Lung (tissue), 12 donors: ENCODE data around the gene NCL. TPM values are rescaled to one million over a fixed set of nuclear protein-coding genes. Genes with fewer than 3 reads are reported as not detected.
"Not testable (repeated sequence)": the region's sequence is repeated elsewhere in the genome, so short reads cannot be mapped to it uniquely, and the experiment has no call there.

Experiments
- ATAC-seq: fragments of 200-7000 bp; cut with Tn5 transposase; one replicate; pipeline ENCODE4 v1.9.1; 2020; ENCODE audit warnings: moderate number of reproducible peaks; ENCODE audit not compliant: insufficient read depth, low FRiP score
- DNase-seq, 3 donors: peaks; one replicate each; pipeline ENCODE4 v3.0.0-alpha.2; 2013 to 2017
- H3K27ac ChIP-seq, 2 donors: one replicate each; pipeline ENCODE4 v1.5.1; 2013; ENCODE audit warnings: mild to moderate bottlenecking in 2 of 2, moderate library complexity in 2 of 2, control low read depth in 1 of 2, inconsistent platforms in 1 of 2, low read depth in 1 of 2, low read length in 1 of 2
- H3K27me3 ChIP-seq, 3 donors: one replicate each; pipeline ENCODE4 v1.5.1; 2013; ENCODE audit warnings: low read length in 2 of 3; ENCODE audit not compliant: control insufficient read depth in 3 of 3, insufficient read depth in 3 of 3
- H3K36me3 ChIP-seq, 4 donors: one replicate each; pipeline ENCODE4 v1.5.1; 2013; ENCODE audit warnings: low read length in 4 of 4, mild to moderate bottlenecking in 1 of 4, moderate library complexity in 1 of 4; ENCODE audit not compliant: control insufficient read depth in 4 of 4, insufficient read depth in 4 of 4
- H3K4me1 ChIP-seq, 5 donors: one replicate each; pipeline ENCODE4 v1.5.1; 2013; ENCODE audit warnings: low read length in 5 of 5, mild to moderate bottlenecking in 2 of 5, moderate library complexity in 1 of 5; ENCODE audit not compliant: control insufficient read depth in 5 of 5, insufficient read depth in 5 of 5
- H3K4me3 ChIP-seq: one replicate; pipeline ENCODE4 v1.5.1; 2013; ENCODE audit warnings: mild to moderate bottlenecking, control low read depth, moderate library complexity
- H3K9ac ChIP-seq, 2 donors: one replicate each; pipeline ENCODE4 v1.5.1; 2013; ENCODE audit warnings: low read length in 2 of 2, control low read depth in 1 of 2; ENCODE audit not compliant: insufficient read depth in 1 of 2
- H3K9me3 ChIP-seq, 4 donors: one replicate each; pipeline ENCODE4 v1.5.1; 2013; ENCODE audit warnings: low read length in 3 of 4, mild to moderate bottlenecking in 1 of 4, moderate library complexity in 1 of 4; ENCODE audit not compliant: control insufficient read depth in 4 of 4, insufficient read depth in 3 of 4
- CTCF ChIP-seq: IDR thresholded peaks from 2 replicates; pipeline ENCODE4 v1.5.1; 2012; ENCODE audit warnings: mild to moderate bottlenecking; ENCODE audit errors: control extremely low read depth, extremely low read depth
- WGBS, 2 donors: extraction: QIAGEN DNeasy Blood & Tissue Kit; methylation state at CpG; one replicate each; pipeline ENCODE4 v1.1.7; 2013; 5-methylcytosine and 5-hydroxymethylcytosine counted together
- polyA plus RNA-seq, 2 donors: library from polyadenylated mRNA; stranded (reverse); fragments of 200-250 nt; gene quantifications; one replicate each; pipeline ENCODE4 v1.2.1, GENCODE V29; 2013
- total RNA-seq, 2 donors: library from RNA; depleted of rRNA in 1 of 2; stranded (reverse); fragments of >200 nt in 1 of 2; gene quantifications; one replicate each; pipeline ENCODE4 v1.2.1, GENCODE V29; 2014 to 2021
- donor health status: control.
- donor health status: control.
- donor health status: Bipolar disorder and iron deficiency.
- donor health status: healthy.
- donor health status: DM: yes; HTN: yes; CAD: no.

Gene NCL
- total and polyA plus RNA-seq, 4 donors = 144 to 373 (median 331) TPM

- peaks cover 0 to 12% (median 3%) of the 10 kb centered on the region in 5 donors for H3K4me1 ChIP-seq
- no peak for ATAC-seq
- DNase-seq = no peak
- no peak overlapping the region for H3K4me3 ChIP-seq
- H3K36me3 ChIP-seq = no peaks in the 10 kb centered on the region
- WGBS, 2 donors = 96 to 97% methylated on average over 5 of the region's 5 CpGs
- H3K27me3 ChIP-seq = peaks cover 0 to 7% (median 0%) of the 10 kb centered on the region in 3 donors
- H3K27ac ChIP-seq = no peak overlapping the region
- no peak overlapping the region for H3K9ac ChIP-seq
- peaks cover 0 to 6% (median 0%) of the 10 kb centered on the region in 4 donors for H3K9me3 ChIP-seq
- TF ChIP-seq CTCF = no peak
These were observed 54.5 kb downstream of the NCL start for GRCh38 chr2:231409776-231410175.

GRCh38 chr2:231408304-231408703 lies 56.0 kb downstream of the NCL start:
- DNase-seq, H3K27ac ChIP-seq, H3K27me3 ChIP-seq, H3K4me3 ChIP-seq, ATAC-seq, H3K9me3 ChIP-seq, H3K9ac ChIP-seq, H3K36me3 ChIP-seq: not testable (repeated sequence)
- 83 to 89% methylated on average over 9 of the region's 9 CpGs for WGBS, 2 donors
- H3K4me1 ChIP-seq = peaks cover 0 to 12% (median 3%) of the 10 kb centered on the region in 5 donors

GRCh38 chr2:231407686-231408085 lies 56.6 kb downstream of the NCL start:
- H3K36me3 ChIP-seq, ATAC-seq, H3K27me3 ChIP-seq, H3K4me3 ChIP-seq, H3K9me3 ChIP-seq, DNase-seq, H3K27ac ChIP-seq, H3K9ac ChIP-seq: not testable (repeated sequence)
- H3K4me1 ChIP-seq = peaks cover 0 to 11% (median 3%) of the 10 kb centered on the region in 5 donors
- 79 to 85% methylated on average over 5 of the region's 5 CpGs for WGBS, 2 donors

- not testable (repeated sequence) for DNase-seq, H3K36me3 ChIP-seq, ATAC-seq, H3K4me3 ChIP-seq, H3K9ac ChIP-seq, H3K4me1 ChIP-seq, H3K27me3 ChIP-seq, H3K27ac ChIP-seq, H3K9me3 ChIP-seq
- peak; percentile 3 for TF ChIP-seq CTCF
- 17 to 22% methylated on average over 16 of the region's 16 CpGs for WGBS, 2 donors
These were observed 58.5 kb downstream of the NCL start for GRCh38 chr2:231405601-231406367.

GRCh38 chr2:231404183-231404578 lies 60.1 kb downstream of the NCL start:
- not testable (repeated sequence) for ATAC-seq, H3K27ac ChIP-seq, H3K27me3 ChIP-seq, H3K36me3 ChIP-seq, H3K9ac ChIP-seq, DNase-seq, H3K9me3 ChIP-seq, H3K4me3 ChIP-seq
- H3K4me1 ChIP-seq = peaks cover 0 to 21% (median 7%) of the 10 kb centered on the region in 5 donors
- 85 to 92% methylated on average over 16 of the region's 16 CpGs for WGBS, 2 donors
